Stimulated activated CD8-positive, alpha-beta memory T cell treated with anti-CD3 and anti-CD28 coated beads, Interleukin-4, amount 100 ng/mL, for 4 hours (primary cell): Measurements from ENCODE around the gene SLC25A46.
"Not testable (repeated sequence)": the region's sequence is repeated elsewhere in the genome, so short reads cannot be mapped to it uniquely, and the experiment has no call there.

Source experiments
- DNase-seq, 2 donors: peaks; one replicate each; pipeline ENCODE4 v3.0.0-alpha.2; 2020; ENCODE audit warnings: low read depth in 2 of 2, low spot score in 1 of 2

SLC25A46 gene

GRCh38 chr5:110754181-110754580 lies 15.4 kb downstream of the SLC25A46 start:
- no peak for DNase-seq

DNA sequence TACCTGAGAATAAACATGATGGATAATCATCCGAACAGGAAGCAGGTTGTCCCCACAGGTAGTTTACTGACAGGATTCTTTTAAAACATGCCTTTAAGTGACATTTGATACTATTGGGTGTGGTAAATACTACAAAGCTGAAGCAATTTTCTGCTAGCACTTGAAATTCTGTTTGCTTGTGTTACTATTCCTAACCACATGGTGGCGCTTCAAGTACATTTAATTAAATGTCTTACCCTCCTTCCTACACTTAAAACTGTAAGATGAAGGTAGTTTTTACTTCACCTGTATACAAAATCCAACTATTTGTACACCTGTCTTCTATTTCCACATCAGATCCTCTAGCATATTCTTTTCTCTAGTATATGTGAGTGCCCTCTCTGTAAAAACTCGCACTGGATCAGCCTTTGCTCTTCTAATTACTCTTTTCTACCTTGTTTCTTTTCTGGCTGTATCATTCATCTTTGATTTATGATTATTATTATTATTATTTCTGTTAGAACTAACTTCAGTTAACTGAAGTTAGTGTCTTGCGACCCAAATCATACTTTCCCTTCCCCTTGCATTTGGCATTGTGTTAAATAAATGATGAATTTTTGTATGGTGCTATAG lies 18.4 kb downstream of the SLC25A46 start:
- no peak for DNase-seq

GRCh38 chr5:110760158-110760557 lies 21.4 kb downstream of the SLC25A46 start:
- DNase-seq = no peak

GRCh38 chr5:110768138-110768860 lies 29.5 kb downstream of the SLC25A46 start:
- DNase-seq = no peak

GRCh38 chr5:110769000-110769681 lies 30.3 kb downstream of the SLC25A46 start:
- no peak for DNase-seq

DNA sequence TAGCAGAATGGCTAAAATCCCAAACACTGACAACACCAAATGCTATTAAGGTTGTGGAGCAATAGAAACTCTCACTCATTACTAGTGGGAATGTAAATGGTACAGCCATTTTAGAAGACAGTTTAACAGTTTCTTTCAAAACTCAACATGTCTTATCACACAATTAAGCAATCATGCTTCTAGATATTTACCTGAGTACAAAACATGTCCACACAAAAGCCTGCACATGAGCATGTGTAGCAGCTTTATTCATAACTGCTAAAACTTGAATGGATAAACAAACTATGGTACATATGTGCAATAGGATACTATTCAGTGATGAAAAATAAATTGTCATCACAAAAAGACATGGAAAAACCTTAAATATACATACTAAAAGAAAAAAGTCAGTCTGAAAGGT lies 31.5 kb downstream of the SLC25A46 start:
- no peak for DNase-seq

GRCh38 chr5:110784901-110785300 lies 46.1 kb downstream of the SLC25A46 start:
- no peak for DNase-seq

DNA sequence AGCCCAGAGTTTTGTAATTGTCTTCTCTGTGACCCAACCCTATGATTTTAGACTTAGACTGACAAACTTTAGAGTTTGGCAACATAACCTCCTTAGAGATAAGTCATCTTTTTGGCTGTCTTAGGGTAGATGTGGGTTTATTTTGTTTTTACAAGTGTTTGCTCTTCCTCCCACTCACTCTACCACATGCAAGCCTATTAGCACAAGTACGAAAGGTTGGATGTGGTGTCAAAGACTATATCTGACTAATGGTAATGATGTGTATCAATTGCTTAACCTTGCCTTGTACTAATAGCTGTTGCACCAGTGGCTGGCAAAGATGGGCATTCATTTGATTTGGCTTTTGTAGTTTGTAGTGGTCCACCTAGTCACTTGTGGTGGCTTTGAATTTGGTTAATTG lies 46.5 kb downstream of the SLC25A46 start:
- DNase-seq = no peak

- not testable (repeated sequence) for DNase-seq
These were observed 49.2 kb downstream of the SLC25A46 start for GRCh38 chr5:110788006-110788405.

- DNase-seq = no peak
These were observed 51.9 kb downstream of the SLC25A46 start for GRCh38 chr5:110790673-110791072.

GRCh38 chr5:110802998-110803397 lies 64.2 kb downstream of the SLC25A46 start:
- DNase-seq = no peak

GRCh38 chr5:110803467-110804326 lies 64.9 kb downstream of the SLC25A46 start:
- DNase-seq = no peak

DNA sequence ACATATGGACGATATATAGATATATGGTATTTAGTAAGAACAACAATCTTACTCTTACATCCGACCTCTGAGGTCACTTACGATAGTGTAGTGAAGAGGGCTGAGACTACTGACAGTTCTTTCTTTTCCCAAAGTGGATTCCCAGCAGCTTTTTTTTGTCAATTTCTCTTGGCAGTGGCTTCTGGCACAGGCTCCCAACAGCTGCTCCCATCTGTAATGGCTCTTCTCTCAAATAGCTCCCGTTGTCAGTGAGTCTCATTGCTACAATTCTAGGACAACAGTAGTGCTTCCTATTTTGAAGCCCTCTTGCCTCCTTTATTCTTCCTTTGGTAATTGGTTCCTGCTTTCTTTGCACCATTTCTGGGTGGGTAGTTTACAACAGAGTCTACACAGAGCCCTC lies 68.4 kb downstream of the SLC25A46 start:
- no peak for DNase-seq

DNA sequence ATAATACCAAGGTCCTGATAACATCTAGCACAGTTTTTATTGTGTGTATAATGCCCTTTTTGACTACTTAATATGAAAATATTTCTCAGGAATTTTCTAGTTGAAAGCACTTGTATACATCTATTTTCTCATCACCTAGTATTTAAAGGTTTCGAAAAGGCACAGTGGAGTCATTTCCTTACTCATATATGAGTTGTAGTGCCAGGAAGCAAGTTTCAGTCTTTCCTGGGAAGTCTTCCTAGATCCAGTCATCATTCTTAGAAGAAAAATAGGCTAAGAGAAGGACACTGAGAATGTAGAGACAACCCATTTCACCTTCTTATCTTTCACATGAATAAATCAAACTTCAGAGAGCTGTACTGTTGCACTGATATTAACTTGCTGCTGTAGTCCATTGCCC lies 70.2 kb downstream of the SLC25A46 start:
- DNase-seq = no peak
